Upper lobe of right lung (tissue), 1 donor: ENCODE data around the gene RAD18. TPM values are rescaled to one million over a fixed set of nuclear protein-coding genes. Genes with fewer than 3 reads are reported as not detected.

Source experiments
- ATAC-seq: fragments of 200-7000 bp; cut with Tn5 transposase; one replicate; pipeline ENCODE4 v1.9.1; 2020; ENCODE audit warnings: mild to moderate bottlenecking, moderate library complexity
- DNase-seq: peaks from one replicate; pipeline ENCODE4 v3.0.0-alpha.2; 2020
- H3K27ac ChIP-seq: fragments of 200-600 bp; one replicate; pipeline ENCODE4 v1.8.0; 2022
- H3K27me3 ChIP-seq: fragments of 200-600 bp; one replicate; pipeline ENCODE4 v1.8.0; 2022; ENCODE audit warnings: mild to moderate bottlenecking
- H3K36me3 ChIP-seq: fragments of 200-600 bp; one replicate; pipeline ENCODE4 v1.8.0; 2022
- H3K4me1 ChIP-seq: fragments of 200-600 bp; one replicate; pipeline ENCODE4 v1.8.0; 2022
- H3K4me3 ChIP-seq: fragments of 200-600 bp; one replicate; pipeline ENCODE4 v1.8.0; 2022; ENCODE audit warnings: mild to moderate bottlenecking
- H3K9me3 ChIP-seq: fragments of 200-600 bp; one replicate; pipeline ENCODE4 v1.8.0; 2022
- CTCF ChIP-seq: fragments of 200-600 bp; IDR thresholded peaks from one replicate; pipeline ENCODE4 v1.8.0; 2022; ENCODE audit warnings: antibody characterized with exemption
- intact Hi-C: fragments of 100-400 bp; cut with DNase I; formaldehyde crosslinking; loops from one replicate; pipeline ENCODE4 v1.11.0; 2022
- total RNA-seq: library from RNA; stranded (reverse); fragmentation: NEBNext Ultra II Directional; extraction: Animal tissue kit (Norgen Biotek cat#: 25700); gene quantifications from one replicate; pipeline ENCODE4 v1.2.1, GENCODE V29; 2021
- donor health status: DM: no; HTN: yes; CAD: no; lungs with severe emphysema.

RAD18 gene
- total RNA-seq, 1 donor from 2014 or later = 15.0 TPM

- DNase-seq = no peak
Measured at GRCh38 chr3:8843347-8843746, 119.9 kb downstream of the RAD18 start.

GRCh38 chr3:8842293-8842692 is 121.0 kb downstream of the RAD18 start:
- no peaks in the 10 kb centered on the region for H3K9me3 ChIP-seq
- H3K27me3 ChIP-seq = no peaks in the 10 kb centered on the region
- intact Hi-C loops = no loop called here
- TF ChIP-seq CTCF = no peak
- H3K27ac ChIP-seq = no peak overlapping the region
- H3K4me1 ChIP-seq = no peaks in the 10 kb centered on the region
- H3K4me3 ChIP-seq = no peak overlapping the region
- DNase-seq = no peak
- no peak for ATAC-seq
- no peaks in the 10 kb centered on the region for H3K36me3 ChIP-seq

More at GRCh38 chr3:8843347-8843746, 119.9 kb downstream of the RAD18 start:
- Histone ChIP-seq H3K9me3 (no peaks in the 10 kb centered on the region), H3K36me3 (no peaks in the 10 kb centered on the region), H3K4me3 (no peak overlapping the region), H3K4me1 (no peaks in the 10 kb centered on the region), H3K27me3 (no peaks in the 10 kb centered on the region), H3K27ac (no peak overlapping the region)
- intact Hi-C loops = no loop called here
- no peak for TF ChIP-seq CTCF
- no peak for ATAC-seq

- no peaks in the 10 kb centered on the region for H3K27me3 ChIP-seq
- H3K36me3 ChIP-seq = no peaks in the 10 kb centered on the region
- H3K4me1 ChIP-seq = no peaks in the 10 kb centered on the region
- no peak overlapping the region for H3K27ac ChIP-seq
- ATAC-seq (no peak), DNase-seq (no peak)
- H3K9me3 ChIP-seq = no peaks in the 10 kb centered on the region
- TF ChIP-seq CTCF = no peak
- intact Hi-C loops = no loop called here
- H3K4me3 ChIP-seq = no peak overlapping the region
Measured at GRCh38 chr3:8841472-8841871, 121.8 kb downstream of the RAD18 start.

- no peak for TF ChIP-seq CTCF
Measured at GRCh38 chr3:8840556-8840955, 122.7 kb downstream of the RAD18 start.

GRCh38 chr3:8839607-8840325 is 123.5 kb downstream of the RAD18 start:
- H3K9me3 ChIP-seq = no peaks in the 10 kb centered on the region
- intact Hi-C loops = no loop called here
- DNase-seq = no peak
- H3K4me1 ChIP-seq = no peaks in the 10 kb centered on the region
- no peak for TF ChIP-seq CTCF
- no peak for ATAC-seq
- H3K4me3 ChIP-seq = no peak overlapping the region
- no peak overlapping the region for H3K27ac ChIP-seq
- H3K36me3 ChIP-seq = no peaks in the 10 kb centered on the region
- no peaks in the 10 kb centered on the region for H3K27me3 ChIP-seq

More at GRCh38 chr3:8840556-8840955, 122.7 kb downstream of the RAD18 start:
- ATAC-seq (peak; percentile 54), DNase-seq (no peak)
- Histone ChIP-seq H3K27ac (no peak overlapping the region), H3K4me3 (no peak overlapping the region), H3K4me1 (no peaks in the 10 kb centered on the region), H3K9me3 (no peaks in the 10 kb centered on the region), H3K36me3 (no peaks in the 10 kb centered on the region), H3K27me3 (no peaks in the 10 kb centered on the region)
- intact Hi-C loops = no loop called here
